SIG-M5 treated with dmso at 0.1 percent for 504 hours (cell line): ENCODE data around the gene ATP5F1D.
A peak's percentile ranks its signal among the peaks of the same experiment; 100 is the strongest.

ENCODE experiments used
- DNase-seq: peaks from one replicate; lab custom pipeline; 2025; ENCODE audit not compliant: unreplicated experiment; lab: John Stamatoyannopoulos, UW

The ATP5F1D gene

DNA sequence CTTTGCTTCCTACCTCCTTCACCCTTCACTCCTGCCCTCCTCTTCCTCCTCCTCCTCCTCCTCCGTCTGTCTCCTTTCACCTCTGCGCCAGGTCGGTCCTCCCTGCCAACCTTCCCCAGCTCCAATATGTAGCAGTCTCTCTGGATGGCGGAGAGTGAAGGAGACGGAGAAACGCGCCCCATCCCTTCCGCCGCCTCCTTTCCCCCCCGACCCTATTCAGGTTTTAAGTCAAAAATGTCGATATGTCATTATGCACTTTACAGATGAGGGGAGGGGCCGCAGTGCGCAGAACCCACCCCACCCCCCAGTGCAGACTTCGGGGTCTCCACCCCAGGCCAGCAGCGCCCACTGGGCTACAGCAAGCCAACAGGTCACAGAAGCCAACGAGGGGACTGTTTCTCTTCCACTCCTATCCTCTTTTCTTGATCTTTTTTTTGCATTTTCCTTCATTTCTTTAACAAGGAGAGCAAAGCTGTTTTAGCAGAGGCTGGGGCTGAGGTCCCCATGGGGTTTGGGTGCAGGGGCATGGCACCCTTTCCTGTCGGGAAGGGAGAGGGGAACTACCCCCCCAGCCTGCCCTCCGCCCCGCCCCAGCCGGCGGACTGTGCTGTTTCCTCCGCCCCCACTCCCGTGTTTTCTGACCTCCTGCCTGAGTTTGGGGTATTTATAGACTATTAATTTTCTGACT lies 16.1 kb downstream of the ATP5F1D start:
- no peak for DNase-seq

- no peak for DNase-seq
These were observed 16.6 kb downstream of the ATP5F1D start for GRCh38 chr19:1258163-1258492.

DNA sequence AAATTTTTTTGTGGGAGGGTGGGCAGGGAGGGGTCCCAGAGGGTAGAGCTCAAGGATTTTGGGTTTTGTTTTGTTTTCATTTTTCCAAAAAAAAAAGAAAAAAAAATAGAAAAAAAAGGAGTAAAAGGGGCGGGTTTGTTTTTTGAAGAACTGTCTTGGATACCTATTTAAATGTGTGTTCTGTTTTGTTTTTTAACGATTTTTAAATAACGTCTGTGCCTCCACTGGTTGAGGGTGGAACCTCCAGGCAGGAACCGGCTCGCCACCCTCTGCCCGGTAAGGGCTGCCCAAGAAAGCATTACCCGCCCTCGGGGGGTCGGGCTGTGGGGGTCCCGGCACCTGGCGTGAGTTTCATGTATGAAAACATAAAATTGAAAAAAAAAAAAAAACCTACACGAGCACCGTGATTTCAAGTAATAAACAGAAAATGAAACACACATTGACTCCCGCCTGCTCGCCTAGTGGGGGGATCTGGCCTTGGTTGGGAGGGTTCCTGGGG lies 17.2 kb downstream of the ATP5F1D start:
- DNase-seq, result no peak

DNA sequence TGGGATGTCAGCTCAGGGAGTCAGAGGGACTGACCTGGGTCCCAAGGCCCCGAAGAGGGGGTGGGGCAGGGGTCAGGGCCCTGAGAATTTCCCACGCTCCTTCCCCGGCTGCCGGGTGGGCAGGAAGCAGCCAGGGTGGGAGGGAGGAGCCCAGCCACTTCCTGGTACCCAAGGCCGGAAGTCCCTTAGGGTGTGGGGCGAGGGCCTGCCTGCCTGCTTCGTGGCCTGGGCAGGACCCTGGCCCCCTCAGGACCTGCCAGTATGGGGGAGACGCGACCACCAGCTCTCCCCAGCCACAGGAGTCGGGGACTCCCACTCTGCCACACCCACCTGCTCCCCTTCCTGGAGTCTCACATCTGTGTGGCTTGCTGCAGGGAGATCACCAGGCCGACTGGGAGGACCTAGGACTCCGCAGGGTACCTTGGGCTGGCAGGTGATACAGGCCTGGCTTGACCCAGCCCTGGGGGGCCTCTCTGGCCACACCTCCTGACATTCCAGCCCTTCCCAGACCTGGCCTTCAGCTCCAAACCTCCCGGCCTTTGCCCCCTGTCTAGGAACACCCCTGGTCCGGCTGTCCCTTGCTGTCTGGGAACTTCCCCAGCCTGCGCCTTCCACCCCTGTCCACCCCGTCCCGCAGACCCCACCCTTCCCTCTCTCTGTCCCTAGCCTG lies 17.8 kb downstream of the ATP5F1D start:
- DNase-seq, result no peak

GRCh38 chr19:1259876-1260748 lies 18.6 kb downstream of the ATP5F1D start:
- no peak for DNase-seq

- peak; percentile 83 for DNase-seq
These were observed 19.4 kb downstream of the ATP5F1D start for GRCh38 chr19:1260749-1261537.

DNA sequence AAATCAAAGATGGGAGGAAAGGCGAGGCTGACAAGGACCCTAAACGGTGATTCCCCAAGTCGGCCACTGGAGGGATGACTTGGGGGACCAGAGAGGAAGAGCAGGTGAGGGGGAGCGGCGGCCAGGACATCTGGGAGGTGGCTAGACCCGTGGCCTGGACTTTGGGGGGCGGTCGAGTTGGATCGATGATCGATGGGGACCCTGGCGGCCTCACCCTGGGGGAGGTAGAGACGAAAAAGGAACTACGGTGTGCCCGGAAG lies 19.9 kb downstream of the ATP5F1D start:
- DNase-seq, result no peak

DNA sequence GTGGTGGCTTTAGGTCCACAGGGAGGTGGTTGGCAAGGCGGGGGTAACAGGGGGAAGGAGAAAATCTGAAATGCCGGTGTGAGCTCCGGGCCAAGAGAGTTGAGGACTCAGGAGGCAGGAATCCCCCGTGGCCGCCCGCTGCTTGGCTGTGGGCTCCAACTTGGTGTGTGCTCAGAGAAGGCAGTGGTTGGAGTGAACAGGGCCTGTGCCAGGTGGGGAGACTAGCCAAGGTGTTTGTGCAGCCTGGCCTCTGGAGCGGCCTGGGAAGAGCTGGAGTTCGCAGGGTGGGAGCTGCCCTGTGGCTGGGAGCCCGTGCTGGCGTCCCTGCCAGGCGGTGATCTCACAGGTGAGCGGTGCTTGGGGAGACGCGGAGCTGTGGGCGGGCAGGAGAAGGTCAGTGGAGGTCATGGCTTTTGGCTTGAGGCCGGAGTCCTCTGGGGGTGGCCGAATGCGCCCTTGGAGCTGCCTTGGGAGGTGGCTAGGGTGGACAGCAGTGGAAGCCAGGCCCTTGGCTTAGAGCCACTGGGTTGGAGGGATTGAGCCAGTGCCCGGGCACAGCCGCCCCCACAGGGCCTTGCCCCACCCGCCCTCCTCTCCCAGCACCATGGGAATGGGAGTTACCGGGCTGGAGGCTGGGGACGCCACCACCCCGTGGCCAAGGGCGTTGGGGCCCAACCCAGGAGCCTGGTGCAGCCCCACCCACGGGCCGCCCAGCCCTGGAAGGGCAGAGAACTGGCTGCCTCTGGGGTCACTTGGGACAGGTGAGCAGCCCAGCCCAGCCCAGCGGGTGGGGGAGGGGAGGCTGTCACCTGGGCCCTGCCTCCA lies 20.5 kb downstream of the ATP5F1D start:
- DNase-seq, result no peak

DNA sequence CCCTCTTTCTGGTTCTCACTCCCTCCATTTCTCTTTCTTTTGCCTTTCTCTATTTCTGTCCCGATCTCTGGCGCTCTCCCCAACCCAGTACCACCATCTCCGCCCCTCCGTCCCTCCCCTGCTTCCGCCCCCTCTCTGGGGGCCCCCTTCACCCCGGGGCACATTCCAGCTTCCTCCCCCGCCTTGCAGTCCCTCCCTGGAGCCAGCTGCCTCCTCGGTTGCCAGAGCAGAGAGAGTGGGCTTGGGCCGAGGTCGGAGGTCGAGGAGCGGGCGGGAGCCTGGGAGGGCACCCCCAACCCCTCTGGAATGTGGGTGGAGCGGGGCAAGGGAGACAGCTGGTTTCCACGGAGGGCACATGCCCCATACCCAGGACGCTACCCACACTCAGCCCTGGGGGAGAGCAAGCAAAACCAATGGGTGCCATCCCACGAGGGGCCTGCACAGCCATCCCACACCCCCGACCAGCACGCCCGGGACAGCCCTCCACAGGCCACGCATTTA lies 21.1 kb downstream of the ATP5F1D start:
- DNase-seq, result no peak

DNA sequence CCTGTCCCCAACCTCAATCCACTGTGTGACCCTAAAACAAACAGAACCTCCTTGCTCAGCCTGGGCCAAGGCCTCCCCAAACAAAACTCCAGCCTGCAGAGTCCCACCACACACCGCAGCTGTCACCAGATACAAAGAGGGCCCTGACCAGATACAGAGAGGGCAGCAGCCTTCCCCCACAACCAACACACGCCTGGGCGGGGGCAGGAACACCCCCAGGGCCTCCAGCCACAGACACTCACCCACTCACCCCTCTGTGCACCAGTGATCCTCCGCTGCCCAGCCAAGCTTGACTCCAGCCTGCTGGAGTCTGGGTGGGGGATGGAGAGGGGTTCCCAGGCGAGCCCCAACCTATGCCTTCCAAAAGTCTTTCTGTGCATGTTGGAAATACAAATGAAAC lies 21.6 kb downstream of the ATP5F1D start:
- no peak for DNase-seq

DNA sequence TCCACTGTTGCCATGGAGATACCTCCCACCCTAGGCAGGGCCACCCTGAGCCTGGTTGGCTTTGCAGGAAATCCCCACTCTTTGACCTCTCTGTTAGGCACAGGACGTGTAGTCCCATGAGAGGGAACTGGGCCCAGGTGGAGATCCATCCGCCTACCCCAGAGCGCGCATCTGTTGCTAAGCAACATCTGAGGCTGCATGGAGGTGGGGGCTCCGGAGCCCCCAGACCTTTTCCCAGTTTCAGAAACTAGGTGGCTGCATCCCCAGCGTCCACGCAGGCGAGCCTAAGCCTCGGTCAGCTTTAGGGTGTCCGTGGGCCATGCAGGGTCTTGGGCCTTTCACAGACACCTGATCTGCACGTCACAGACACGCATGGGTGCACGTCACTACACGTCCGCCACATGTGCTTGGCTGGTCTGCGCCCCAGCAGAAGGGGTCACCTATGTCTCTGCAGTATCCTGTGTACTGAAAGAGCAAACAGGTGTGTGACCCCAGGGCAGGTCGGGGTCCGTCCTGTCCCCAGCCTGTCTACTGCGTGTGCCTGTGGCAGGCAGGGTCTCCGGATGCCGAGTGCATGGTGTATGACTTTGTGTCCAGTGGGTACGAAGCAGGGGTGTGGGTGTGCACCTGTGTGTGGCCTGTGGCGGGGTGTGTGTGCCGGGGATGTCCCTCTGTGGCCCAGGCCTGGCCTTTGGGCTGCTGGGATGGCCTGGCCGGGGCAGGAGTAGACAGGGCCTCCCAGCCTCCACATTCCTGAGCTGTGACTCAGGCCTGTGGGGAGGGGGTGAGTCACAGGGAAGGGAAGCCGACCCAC lies 23.5 kb downstream of the ATP5F1D start:
- no peak for DNase-seq

GRCh38 chr19:1265615-1266128 lies 24.1 kb downstream of the ATP5F1D start:
- peak; percentile 25 for DNase-seq

DNA sequence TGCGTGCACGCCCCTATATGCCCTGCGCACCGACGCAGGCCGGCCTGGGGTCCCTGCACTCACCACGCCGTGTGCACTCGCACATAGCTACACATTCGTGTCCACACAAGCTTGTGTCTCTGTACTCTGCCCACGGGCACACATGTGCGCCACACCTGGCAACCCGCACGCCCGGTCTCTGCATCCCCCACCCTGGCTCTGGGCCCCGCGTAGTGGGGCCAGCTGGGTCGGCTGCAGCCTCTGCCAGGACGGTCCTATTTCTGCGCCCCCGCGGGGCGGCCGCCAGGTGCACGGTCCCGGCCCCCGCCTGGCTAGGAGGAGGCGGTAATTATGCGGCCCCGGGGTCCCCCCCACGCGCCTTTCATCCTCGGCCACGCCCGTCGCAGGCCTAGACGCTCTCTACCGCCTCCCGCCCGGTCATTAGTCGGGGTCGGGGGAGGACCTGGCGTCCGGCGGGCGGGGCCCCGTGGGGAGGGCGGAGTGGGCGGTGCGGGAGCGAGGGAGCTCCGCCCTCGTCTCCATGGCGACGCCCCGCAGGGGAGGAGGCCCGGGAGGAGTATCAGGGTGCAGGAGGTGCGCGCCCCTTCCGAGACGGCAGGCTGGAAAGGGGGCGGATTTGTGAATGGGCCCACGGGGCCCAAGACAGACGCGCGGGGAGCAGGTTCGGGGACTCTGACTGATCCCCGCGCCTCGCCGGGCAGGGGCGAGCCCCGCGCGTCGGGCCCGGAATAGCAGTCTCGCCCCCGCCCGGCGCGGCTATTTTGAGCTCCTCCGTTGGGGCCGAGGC lies 24.8 kb downstream of the ATP5F1D start:
- DNase-seq, result peak; percentile 62

GRCh38 chr19:1266916-1267476 lies 25.4 kb downstream of the ATP5F1D start:
- DNase-seq, result no peak

GRCh38 chr19:1267477-1268225 lies 26.1 kb downstream of the ATP5F1D start:
- no peak for DNase-seq

DNA sequence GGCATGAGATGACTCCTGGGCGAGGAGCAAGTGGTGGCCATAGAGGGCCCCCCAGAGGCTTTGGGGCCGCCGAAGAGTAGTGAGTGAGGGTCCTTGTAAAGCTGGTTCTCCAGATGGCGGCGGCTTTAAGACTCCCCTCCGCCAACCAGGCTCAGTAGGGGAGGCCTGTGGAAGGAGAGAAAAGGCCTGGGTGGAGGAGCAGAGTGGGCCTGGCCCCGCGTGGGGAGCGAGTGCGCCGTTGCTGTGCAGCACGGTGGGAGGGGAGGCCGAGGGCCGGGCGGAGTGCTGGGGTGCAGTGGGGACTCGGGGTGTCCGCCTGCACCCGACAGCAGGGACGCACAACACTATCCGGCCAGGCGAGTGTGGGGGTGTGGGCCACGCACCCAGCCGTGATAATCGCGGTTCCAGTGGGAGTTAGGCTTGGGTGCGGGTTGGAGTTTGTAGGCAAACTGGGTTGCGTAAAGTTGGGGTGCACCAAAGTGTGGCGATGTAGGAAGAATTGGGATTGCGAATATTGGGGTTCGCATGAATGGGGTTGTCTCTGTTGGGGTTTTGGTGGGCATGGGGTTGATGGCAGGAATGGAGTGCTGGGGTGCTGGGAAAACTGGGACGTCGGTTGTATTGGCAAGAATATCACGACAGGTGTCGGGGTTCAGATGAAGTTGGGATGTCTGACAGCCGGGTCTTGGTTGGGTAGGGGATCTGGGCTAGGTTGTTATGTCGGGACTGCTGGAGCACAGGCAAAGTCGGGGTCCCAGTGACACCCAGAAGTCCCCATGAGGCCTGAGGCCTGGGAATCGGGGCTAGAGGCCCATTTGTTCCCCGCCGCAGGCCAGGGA lies 26.9 kb downstream of the ATP5F1D start:
- DNase-seq, result no peak
